Measurements from ENCODE around the gene LDHAL6B.

LDHAL6B gene

DNA sequence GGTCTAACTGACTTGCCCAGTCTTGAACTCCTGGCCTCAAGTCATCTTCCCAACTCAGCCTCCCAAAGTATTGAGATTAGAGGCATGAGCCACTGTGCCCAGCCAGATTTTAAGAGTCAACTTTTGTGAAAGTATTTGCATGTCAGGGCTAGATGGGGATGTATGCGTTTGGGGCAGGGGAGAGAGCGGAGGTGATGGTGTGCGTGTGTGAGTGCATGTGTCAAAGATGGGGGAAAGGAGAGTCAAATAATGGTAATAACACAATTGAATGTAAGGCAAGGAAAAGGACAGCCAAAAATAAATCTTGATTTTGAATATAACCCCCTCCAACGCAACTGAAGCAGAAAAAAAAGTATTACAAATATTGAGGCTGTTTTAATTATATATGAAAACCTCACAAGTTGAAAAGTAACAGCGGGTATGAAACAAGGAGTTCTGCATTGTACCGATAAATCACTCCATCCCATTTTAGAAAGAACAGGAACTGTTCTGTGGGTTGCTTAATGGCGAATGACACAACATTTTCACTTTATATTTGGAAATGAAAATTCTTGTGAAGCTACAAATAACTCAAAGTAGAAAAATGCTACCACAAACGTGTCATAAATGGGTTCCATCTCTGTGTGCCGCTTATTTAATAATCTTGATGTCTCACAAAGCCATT is 29.9 kb upstream of the LDHAL6B start:
- DNase-seq (ENCODE audit: low read depth in 2 of 3, low spot score in 2 of 3), result no peak

DNA sequence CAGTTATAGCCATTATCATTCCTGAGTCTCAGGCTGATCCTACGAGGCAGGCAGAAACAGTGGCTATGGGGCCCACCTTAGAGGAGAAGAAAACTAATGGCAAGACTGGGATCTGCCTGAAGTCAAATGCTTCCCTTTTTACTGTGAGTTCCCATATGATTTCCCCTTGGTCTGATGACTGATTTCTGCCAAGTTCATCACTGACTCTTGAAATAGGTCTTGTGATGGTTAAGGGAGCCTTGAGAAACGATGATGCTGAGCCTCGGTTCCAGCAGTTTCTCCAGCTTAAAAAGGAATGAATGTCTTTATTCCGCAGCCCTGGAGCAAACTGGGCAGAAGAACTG is 29.4 kb upstream of the LDHAL6B start:
- no peak for DNase-seq (ENCODE audit: low read depth in 2 of 3, low spot score in 2 of 3)

GRCh38 chr15:59178151-59178695 is 28.4 kb upstream of the LDHAL6B start:
- no peak for DNase-seq (ENCODE audit: low read depth in 2 of 3, low spot score in 2 of 3)

GRCh38 chr15:59179717-59180116 is 26.9 kb upstream of the LDHAL6B start:
- DNase-seq (ENCODE audit: low read depth in 2 of 3, low spot score in 2 of 3), result no peak

DNA sequence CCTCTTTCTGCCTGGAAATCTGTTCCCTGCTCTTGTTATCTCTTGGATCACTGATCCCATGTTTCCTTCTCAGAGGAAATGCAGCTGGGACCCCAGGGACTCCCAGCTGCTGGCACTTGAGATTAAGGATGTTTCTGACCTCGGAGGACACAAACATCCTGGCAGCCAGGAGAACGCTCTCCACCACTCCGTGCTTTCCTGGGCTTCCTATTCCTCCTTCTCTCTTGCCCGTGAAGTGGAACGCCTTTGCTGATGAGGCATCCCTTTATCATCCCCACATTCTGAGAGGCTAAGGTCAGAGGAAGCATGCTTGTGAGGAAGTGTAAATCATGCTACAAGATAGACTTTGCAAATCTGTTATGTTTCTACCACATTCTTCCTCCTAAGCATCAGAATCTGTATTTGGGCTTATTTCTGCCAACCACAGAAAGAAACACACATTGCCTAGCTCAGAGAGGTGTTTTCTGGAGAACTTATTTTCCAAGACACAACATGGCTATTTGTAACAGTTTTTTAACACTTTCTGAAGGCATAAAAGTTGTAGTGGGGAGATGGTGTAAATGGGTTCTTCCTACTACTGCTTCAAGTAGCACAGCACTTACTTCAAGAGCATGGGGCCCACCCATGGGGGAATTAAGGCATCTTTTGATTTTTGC is 25.6 kb upstream of the LDHAL6B start:
- no peak for DNase-seq (ENCODE audit: low read depth in 2 of 3, low spot score in 2 of 3)

DNA sequence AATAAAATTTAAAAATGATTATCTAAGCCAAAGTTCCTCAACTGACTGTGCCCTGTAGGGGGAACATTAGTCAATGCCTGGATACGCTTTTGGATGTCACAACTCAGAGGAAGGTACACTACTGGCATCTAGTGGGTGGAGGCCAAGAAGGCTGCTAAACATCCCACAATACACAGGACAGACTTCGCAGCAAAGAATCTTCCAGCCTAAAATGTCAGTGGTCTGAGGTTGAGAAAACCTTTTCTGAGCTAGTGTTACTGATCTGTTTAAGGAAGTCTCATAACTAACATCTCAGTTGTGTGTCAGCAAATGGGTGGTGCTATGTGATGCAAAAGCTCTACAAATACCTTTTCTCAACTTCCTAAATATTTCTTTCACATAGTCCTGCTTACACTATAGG is 20.9 kb upstream of the LDHAL6B start:
- DNase-seq (ENCODE audit: low read depth in 2 of 3, low spot score in 2 of 3), result no peak

- DNase-seq (ENCODE audit: low read depth in 2 of 3, low spot score in 2 of 3), result no peak
These were observed 20.1 kb upstream of the LDHAL6B start for GRCh38 chr15:59186501-59186900.

DNA sequence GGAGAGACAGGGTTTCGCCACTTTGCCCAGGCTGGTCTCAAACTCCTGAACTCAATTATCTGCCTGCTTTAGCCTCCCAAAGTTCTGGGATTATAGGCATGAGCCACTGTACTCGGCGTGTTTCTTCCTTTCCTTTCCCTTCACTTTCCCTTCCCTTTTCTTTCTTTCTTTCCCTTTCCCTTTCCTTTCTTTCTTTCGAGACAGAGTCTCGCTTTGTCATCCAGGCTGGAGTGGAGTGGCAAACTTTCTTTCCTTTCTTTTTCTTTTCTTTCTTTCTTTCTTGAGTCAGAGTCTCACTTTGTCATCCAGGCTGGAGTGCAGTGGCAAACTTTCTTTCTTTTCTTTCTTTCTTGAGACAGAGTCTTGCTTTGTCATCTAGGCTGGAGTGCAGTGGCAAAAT is 17.4 kb upstream of the LDHAL6B start:
- no peak for DNase-seq (ENCODE audit: low read depth in 2 of 3, low spot score in 2 of 3)

DNA sequence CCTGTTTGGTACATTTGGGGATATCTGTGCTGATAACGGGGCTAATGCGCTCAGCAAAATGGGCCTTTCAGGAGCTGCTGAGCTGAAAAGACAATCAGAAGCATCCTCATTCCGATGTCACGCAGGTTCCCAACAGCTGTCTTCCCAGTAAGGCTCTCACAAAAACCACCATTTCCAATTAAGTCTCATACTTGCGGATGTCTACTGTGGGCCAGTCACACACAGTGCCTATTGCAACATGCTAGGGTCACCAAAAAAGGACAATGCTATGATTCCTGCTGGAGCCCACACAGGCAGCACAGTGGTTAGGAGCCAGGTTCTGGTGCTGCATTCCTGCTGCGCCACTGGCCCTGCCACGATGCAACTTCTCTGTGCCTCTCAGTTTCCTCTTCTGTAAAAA is 16.4 kb upstream of the LDHAL6B start:
- DNase-seq (ENCODE audit: low read depth in 2 of 3, low spot score in 2 of 3), result no peak

DNA sequence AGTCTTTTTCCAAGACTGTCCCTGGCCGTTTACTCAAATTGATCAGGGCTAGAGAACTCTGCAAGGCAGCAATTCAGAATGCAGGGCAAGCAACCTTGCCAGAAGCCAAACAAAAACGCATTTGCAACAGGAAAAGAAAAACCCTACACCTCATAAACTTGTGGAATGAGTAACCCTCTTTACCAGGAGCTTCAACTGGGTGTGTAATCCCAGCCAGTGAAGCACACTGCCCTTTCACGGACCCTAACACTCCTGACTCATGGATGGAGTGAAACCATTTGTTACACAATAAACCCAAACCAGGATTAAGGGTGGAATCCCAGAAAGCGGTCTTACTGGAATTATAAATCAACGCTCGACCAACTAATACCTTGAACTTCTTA is 14.8 kb upstream of the LDHAL6B start:
- no peak for DNase-seq (ENCODE audit: low read depth in 2 of 3, low spot score in 2 of 3)

DNA sequence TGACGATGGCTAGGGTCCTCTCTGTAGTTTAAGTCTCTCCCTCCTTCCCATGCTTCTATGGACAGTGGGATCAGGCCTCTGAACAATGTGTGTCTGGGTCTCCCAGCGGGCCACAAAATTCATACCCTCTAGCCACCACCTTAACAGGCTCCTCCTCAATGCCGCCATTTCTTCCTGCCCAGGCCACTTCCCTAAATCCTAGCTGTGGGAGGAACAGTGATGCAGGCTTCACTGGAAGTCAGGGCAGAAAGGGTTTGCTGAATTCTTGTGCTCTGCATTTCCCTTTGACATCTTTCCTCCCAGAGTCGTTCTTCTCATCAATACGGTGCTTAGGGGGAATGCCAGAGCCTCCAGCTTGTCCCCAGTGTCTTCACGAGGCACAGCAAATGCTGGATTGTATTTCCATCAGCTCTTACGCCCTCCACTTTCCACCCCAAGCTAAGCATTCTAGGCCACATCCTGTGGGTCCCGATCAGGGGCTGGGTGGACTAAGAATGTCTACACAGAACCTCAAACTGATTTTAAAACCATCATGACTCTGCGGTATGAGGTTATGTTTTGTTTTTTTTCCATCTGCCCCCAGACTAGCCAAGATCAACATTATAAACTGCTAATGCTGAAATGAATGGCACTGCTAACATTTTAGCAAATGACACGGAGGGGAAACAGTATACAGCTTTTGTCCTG is 11.9 kb upstream of the LDHAL6B start:
- DNase-seq (ENCODE audit: low read depth in 2 of 3, low spot score in 2 of 3), result no peak

GRCh38 chr15:59196416-59196815 is 10.2 kb upstream of the LDHAL6B start:
- DNase-seq (ENCODE audit: low read depth in 2 of 3, low spot score in 2 of 3), result no peak

GRCh38 chr15:59197454-59197853 is 9.2 kb upstream of the LDHAL6B start:
- DNase-seq (ENCODE audit: low read depth in 2 of 3, low spot score in 2 of 3), result no peak

GRCh38 chr15:59199626-59200465 is 6.8 kb upstream of the LDHAL6B start:
- no peak for DNase-seq (ENCODE audit: low read depth in 2 of 3, low spot score in 2 of 3)

- no peak for DNase-seq (ENCODE audit: low read depth in 2 of 3, low spot score in 2 of 3)
These were observed 6.1 kb upstream of the LDHAL6B start for GRCh38 chr15:59200560-59200959.

GRCh38 chr15:59203008-59203407 is 3.6 kb upstream of the LDHAL6B start:
- DNase-seq (ENCODE audit: low read depth in 2 of 3, low spot score in 2 of 3), result no peak

GRCh38 chr15:59203657-59204056 is 3.0 kb upstream of the LDHAL6B start:
- no peak for DNase-seq (ENCODE audit: low read depth in 2 of 3, low spot score in 2 of 3)

- DNase-seq (ENCODE audit: low read depth in 2 of 3, low spot score in 2 of 3), result no peak
These were observed 612 bp upstream of the LDHAL6B start for GRCh38 chr15:59205839-59206622.

GRCh38 chr15:59208613-59209249 is 2.1 kb downstream of the LDHAL6B start:
- no peak for DNase-seq (ENCODE audit: low read depth in 2 of 3, low spot score in 2 of 3)

DNA sequence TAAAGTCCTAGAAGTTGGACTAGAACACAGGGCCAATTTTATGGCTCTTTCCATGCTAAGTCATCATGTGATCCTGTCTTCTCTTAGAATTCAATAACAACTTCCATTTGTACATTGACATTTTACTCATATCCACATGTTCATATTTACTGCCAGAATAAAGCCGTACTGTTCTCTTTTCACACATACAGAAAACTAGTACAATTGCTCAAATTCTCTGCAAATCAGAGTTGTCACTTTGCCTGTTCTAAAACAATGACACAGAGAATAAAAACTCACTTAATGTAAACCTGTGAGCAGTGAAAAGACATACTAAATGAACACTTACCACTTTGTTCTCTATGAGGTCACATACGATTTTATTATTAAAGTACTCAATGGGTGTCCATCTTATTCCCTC is 3.5 kb downstream of the LDHAL6B start:
- no peak for DNase-seq (ENCODE audit: low read depth in 2 of 3, low spot score in 2 of 3)
